Psoas muscle (tissue), 8 donors: Measurements from ENCODE around the gene TFB2M. TPM values are rescaled to one million over a fixed set of nuclear protein-coding genes. Genes with fewer than 3 reads are reported as not detected.

Source experiments
- ATAC-seq, 4 donors: fragments of 200-7000 bp; cut with Tn5 transposase; one replicate each; pipeline ENCODE4 v1.9.1; 2020; ENCODE audit warnings: moderate library complexity in 3 of 4, mild to moderate bottlenecking in 2 of 4
- DNase-seq, 2 donors: peaks; one replicate each; pipeline ENCODE4 v3.0.0-alpha.2; 2020
- H3K27ac ChIP-seq: fragments of 200-600 bp; one replicate; pipeline ENCODE4 v1.8.0; 2022
- H3K27me3 ChIP-seq, 3 donors: fragments of 200-600 bp in 1 of 3; one replicate each; pipeline versions ENCODE4 v1.6.1 to v1.8.0; 2013 to 2022; ENCODE audit warnings: low read length in 2 of 3, mild to moderate bottlenecking in 2 of 3, moderate library complexity in 1 of 3; ENCODE audit not compliant: insufficient read depth in 3 of 3
- H3K36me3 ChIP-seq, 2 donors: fragments of 200-600 bp in 1 of 2; one replicate each; pipeline versions ENCODE4 v1.6.1 to v1.8.0; 2013 to 2022; ENCODE audit warnings: low read depth in 1 of 2, mild to moderate bottlenecking in 1 of 2, moderate library complexity in 1 of 2; ENCODE audit not compliant: insufficient read depth in 1 of 2
- H3K4me1 ChIP-seq: fragments of 200-600 bp; one replicate; pipeline ENCODE4 v1.8.0; 2022
- H3K4me3 ChIP-seq: fragments of 200-600 bp; one replicate; pipeline ENCODE4 v1.8.0; 2022; ENCODE audit warnings: mild to moderate bottlenecking
- H3K9me3 ChIP-seq: fragments of 200-600 bp; one replicate; pipeline ENCODE4 v1.8.0; 2022
- WGBS, 3 donors: extraction: QIAGEN DNeasy Blood & Tissue Kit; methylation state at CpG; one replicate each; pipeline versions ENCODE4 v1.1.6 to v1.1.7; 2013; 5-methylcytosine and 5-hydroxymethylcytosine counted together
- intact Hi-C, 2 donors: fragments of 100-400 bp; cut with DNase I; formaldehyde crosslinking; loops; one replicate each; pipeline versions ENCODE4 v1.11.0 to v1.14.2; 2022
- polyA plus RNA-seq, 3 donors: library from polyadenylated mRNA; stranded (reverse); fragments of 200-250 nt; gene quantifications; one replicate each; pipeline ENCODE4 v1.2.3, GENCODE V29; 2013
- total RNA-seq, 4 donors: library from RNA; stranded (reverse); fragmentation: NEBNext Ultra II Directional in 2 of 4; extraction: Animal tissue kit (Norgen Biotek cat#: 25700) in 2 of 4; gene quantifications; one replicate each; pipeline versions ENCODE4 v1.2.1 to v1.2.4, GENCODE V29; 2021 to 2023
- TF ChIP-seq, protein P1 (sequence below): fragments of 200-600 bp; IDR thresholded peaks from one replicate; pipeline ENCODE4 v1.8.0; 2022; ENCODE audit warnings: antibody characterized with exemption
- donor health status: healthy with polysubstance abuse.
- donor health status: DM: no; HTN: no; CAD: no; lungs with moderate emphysema.
- donor health status: Bipolar disorder and iron deficiency.
- donor health status: healthy.
- donor health status: DM: yes; HTN: yes; CAD: no.
- donor health status: DM: no; HTN: no; CAD: no.
- donor health status: DM: no; HTN: no; CAD: no.
- donor health status: DM: yes; HTN: yes; CAD: no.

TFB2M gene
- total and polyA plus RNA-seq, 7 donors = 12.8 to 39.0 (median 19.3) TPM

DNA sequence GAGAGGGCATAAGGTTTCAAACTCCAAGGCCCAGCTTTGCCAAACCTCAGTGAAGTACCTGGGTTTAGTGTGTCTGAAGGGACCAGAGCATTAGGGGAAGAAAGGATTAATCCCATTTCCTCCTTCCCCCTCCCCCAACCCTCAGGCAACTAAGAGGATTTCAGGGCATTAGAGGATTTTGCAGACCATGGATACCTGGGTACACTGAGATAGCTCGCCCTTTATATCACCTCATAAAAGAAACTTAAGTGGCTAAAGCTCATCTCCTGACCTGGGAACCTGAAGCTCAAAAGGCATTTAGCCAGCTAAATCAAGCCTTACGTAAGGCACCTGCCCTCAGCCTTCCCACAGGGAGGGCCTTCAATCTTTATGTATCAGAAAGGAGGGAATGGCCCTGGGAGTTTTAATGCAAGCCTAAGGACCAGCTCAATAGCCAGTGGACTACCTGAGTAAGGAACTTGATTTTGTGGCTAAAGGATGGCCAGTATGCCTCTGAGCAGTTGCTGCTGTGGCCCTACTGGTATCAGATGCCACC lies 32.6 kb downstream of the TFB2M start:
- DNase-seq = no peak

DNA sequence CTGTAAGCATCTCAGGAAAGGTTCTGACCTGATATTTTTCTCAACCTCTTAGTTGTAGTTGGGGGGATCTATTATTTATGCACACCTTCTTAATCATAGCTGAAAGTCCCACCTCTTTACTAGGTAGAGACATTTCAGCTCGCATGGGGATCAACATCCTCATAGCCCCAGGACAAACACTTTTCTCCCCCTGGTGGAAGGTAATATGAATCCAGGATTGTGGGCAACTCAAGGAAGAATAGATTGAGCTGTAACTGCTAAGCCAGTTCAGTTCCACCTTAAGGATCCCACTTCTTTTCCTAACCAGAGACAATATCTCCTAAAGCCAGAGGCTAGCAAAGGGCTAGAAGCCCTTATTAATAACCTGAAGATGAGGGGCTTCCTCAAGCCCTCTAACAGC lies 33.5 kb downstream of the TFB2M start:
- intact Hi-C loops = no loop called here
- DNase-seq (no peak), ATAC-seq (no peak)
- Histone ChIP-seq H3K27ac (no peak overlapping the region), H3K27me3 (no peaks in the 10 kb centered on the region), H3K4me1 (peaks cover 1% of the 10 kb centered on the region), H3K36me3 (no peaks in the 10 kb centered on the region), H3K4me3 (no peak overlapping the region), H3K9me3 (no peaks in the 10 kb centered on the region)
- TF ChIP-seq, protein P1, sequence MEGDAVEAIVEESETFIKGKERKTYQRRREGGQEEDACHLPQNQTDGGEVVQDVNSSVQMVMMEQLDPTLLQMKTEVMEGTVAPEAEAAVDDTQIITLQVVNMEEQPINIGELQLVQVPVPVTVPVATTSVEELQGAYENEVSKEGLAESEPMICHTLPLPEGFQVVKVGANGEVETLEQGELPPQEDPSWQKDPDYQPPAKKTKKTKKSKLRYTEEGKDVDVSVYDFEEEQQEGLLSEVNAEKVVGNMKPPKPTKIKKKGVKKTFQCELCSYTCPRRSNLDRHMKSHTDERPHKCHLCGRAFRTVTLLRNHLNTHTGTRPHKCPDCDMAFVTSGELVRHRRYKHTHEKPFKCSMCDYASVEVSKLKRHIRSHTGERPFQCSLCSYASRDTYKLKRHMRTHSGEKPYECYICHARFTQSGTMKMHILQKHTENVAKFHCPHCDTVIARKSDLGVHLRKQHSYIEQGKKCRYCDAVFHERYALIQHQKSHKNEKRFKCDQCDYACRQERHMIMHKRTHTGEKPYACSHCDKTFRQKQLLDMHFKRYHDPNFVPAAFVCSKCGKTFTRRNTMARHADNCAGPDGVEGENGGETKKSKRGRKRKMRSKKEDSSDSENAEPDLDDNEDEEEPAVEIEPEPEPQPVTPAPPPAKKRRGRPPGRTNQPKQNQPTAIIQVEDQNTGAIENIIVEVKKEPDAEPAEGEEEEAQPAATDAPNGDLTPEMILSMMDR = no peak
- 64 to 66% (median 65%) methylated on average over 1 of the region's 1 CpG for WGBS, 3 donors

More for the DNA sequence above, 32.6 kb downstream of the TFB2M start:
- no peak for ATAC-seq
- no peaks in the 10 kb centered on the region for H3K9me3 ChIP-seq
- peaks cover 5% of the 10 kb centered on the region for H3K4me1 ChIP-seq
- no peak overlapping the region for H3K27ac ChIP-seq
- WGBS, 3 donors = 74 to 88% (median 83%) methylated on average over 2 of the region's 2 CpGs
- no peaks in the 10 kb centered on the region for H3K36me3 ChIP-seq
- intact Hi-C loops = no loop called here
- no peaks in the 10 kb centered on the region for H3K27me3 ChIP-seq
- no peak overlapping the region for H3K4me3 ChIP-seq
- TF ChIP-seq, protein P1 = no peak

DNA sequence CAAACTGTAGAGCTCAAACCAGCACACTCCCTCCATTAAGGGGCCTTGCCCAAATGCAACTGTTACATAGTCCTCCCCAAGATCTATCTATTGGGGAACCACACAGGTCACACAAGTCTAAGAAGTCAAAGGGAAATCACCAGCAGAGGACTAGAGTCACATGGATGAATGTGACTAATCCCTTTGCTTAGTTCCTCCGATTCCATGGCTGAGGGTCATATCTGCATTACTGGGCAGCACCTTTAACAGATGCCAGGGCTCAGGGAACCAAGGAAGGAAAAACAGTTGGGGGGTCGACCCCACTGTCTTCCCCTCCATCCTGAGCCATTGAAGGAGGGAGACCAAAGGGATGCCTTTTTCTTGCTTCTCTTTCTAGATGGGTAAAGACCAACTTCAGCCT lies 35.6 kb downstream of the TFB2M start:
- H3K4me3 ChIP-seq = no peak overlapping the region
- H3K4me1 ChIP-seq = no peaks in the 10 kb centered on the region
- H3K36me3 ChIP-seq = no peaks in the 10 kb centered on the region
- intact Hi-C loops = no loop called here
- TF ChIP-seq, protein P1 = no peak
- no peaks in the 10 kb centered on the region for H3K9me3 ChIP-seq
- no peak overlapping the region for H3K27ac ChIP-seq
- WGBS, 3 donors = 66 to 72% (median 71%) methylated on average over 2 of the region's 2 CpGs
- no peaks in the 10 kb centered on the region for H3K27me3 ChIP-seq
- ATAC-seq = no peak
- no peak for DNase-seq

DNA sequence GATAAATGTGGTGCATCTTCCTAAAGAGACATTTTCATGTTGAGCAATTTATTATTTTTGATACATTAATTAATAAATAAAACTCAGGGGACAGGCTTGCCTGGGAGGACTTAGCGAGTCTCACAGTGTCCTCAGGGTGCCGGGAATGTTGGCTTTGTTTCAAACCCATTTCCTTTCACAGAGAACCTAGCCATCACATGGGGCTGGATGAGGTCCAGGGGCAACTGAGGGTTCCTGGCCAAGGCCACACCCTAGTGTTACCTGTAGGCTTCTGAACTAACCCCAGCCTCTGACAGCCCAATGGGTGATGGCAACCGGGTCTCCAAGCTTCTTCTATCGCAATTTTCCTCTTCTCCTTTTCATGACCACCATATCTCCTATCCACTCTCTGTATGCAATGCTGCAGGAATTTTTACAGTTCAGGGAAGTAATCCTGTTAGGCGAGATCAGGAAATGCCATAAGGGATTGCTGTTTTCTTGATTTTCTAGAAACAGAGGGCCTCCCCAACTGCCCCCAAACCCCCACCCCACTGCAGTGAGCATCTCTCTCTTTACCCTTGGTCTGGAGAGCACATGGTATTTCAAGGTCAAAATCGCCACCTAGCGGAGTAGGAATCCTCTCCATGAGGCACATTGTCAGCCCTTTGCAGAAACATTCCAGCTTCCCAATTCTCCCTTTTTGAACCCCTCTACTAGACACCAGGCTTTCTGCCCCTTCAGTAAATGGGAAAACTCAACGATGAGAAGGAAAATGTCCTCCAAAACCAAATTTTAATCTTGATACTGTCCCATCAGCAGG lies 36.9 kb downstream of the TFB2M start:
- intact Hi-C loops = no loop called here
- WGBS, 3 donors = 69 to 78% (median 71%) methylated on average over 8 of the region's 8 CpGs

More for the DNA sequence above, 36.9 kb downstream of the TFB2M start:
- Histone ChIP-seq H3K36me3 (no peaks in the 10 kb centered on the region), H3K27me3 (no peaks in the 10 kb centered on the region), H3K27ac (no peak overlapping the region), H3K4me1 (no peaks in the 10 kb centered on the region), H3K9me3 (no peaks in the 10 kb centered on the region), H3K4me3 (no peak overlapping the region)
- DNase-seq = no peak
- no peak for ATAC-seq
- TF ChIP-seq, protein P1 = no peak
